ENCODE measurements around the gene STBD1.

DNA sequence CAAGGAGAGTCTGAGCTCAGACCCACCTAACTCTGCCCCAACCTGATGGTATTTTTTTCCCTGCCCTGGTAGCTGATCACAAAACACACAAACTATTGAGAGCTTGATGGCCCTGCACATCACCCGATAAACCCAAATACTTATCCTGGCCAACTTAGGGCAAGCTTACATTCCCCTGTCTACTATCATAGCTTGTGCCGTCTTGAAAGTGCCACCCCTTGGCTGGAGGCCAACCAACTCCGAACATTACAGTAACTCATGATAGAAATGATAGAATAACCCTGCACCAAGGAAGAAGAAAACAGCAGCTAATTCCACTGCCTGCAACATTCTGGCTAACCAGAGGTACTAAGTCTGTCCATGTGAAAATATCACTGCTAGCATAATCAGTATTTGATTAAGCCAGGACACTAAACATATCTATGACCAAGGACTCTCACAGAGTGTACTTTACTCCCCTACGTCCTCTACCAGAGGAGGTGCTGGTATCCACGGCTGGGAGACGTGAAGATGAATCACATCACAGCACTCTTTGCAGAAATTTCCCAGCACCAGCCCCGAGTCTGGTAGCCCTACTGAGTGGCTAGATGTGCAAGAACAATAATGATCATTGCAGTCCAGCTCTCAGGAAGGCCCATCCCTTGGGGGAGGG, 8.9 kb downstream of the STBD1 start:
- TF ChIP-seq, protein P1, sequence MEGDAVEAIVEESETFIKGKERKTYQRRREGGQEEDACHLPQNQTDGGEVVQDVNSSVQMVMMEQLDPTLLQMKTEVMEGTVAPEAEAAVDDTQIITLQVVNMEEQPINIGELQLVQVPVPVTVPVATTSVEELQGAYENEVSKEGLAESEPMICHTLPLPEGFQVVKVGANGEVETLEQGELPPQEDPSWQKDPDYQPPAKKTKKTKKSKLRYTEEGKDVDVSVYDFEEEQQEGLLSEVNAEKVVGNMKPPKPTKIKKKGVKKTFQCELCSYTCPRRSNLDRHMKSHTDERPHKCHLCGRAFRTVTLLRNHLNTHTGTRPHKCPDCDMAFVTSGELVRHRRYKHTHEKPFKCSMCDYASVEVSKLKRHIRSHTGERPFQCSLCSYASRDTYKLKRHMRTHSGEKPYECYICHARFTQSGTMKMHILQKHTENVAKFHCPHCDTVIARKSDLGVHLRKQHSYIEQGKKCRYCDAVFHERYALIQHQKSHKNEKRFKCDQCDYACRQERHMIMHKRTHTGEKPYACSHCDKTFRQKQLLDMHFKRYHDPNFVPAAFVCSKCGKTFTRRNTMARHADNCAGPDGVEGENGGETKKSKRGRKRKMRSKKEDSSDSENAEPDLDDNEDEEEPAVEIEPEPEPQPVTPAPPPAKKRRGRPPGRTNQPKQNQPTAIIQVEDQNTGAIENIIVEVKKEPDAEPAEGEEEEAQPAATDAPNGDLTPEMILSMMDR (IDR thresholded peaks at IDR 0.05; ENCODE audit: low read length): no peak
- TF ChIP-seq EZH2 (optimal IDR thresholded peaks at IDR 0.05; ENCODE audit: low read depth, low read length): no peak
